ENCODE data around the gene SYNCRIP. TPM values are rescaled to one million over a fixed set of nuclear protein-coding genes. Genes with fewer than 3 reads are reported as not detected.

The SYNCRIP gene
- total RNA-seq, 1 donor from 2014 or later: 88.8 TPM

DNA sequence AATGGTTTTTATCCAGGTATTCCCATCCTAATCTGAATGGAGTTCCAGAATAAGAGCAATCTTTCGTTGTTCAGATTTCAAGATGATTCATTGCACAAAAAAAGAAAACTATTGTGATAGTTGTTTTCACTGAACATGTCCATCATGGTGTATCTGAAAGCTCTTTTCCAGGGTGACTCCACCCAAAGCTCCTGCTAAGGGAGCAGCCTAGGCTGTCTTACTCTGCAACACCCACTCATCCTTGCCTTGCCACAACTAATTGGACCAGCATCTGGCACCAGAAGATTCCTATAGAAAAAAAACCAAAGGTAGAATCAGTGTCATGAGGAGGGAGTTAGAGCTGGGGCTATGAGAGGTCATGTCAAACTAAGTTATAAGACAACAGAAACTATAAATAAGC lies 7.9 kb upstream of the SYNCRIP start:
- TF ChIP-seq, protein P1, sequence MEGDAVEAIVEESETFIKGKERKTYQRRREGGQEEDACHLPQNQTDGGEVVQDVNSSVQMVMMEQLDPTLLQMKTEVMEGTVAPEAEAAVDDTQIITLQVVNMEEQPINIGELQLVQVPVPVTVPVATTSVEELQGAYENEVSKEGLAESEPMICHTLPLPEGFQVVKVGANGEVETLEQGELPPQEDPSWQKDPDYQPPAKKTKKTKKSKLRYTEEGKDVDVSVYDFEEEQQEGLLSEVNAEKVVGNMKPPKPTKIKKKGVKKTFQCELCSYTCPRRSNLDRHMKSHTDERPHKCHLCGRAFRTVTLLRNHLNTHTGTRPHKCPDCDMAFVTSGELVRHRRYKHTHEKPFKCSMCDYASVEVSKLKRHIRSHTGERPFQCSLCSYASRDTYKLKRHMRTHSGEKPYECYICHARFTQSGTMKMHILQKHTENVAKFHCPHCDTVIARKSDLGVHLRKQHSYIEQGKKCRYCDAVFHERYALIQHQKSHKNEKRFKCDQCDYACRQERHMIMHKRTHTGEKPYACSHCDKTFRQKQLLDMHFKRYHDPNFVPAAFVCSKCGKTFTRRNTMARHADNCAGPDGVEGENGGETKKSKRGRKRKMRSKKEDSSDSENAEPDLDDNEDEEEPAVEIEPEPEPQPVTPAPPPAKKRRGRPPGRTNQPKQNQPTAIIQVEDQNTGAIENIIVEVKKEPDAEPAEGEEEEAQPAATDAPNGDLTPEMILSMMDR (IDR thresholded peaks at IDR 0.05; ENCODE audit: insufficient read depth, low read length, poor library complexity, severe bottlenecking): no peak
- no peak for DNase-seq (ENCODE audit: low read depth)
- Histone ChIP-seq H3K4me3 (ENCODE audit: low read depth, low read length) (no peak overlapping the region), H3K36me3 (ENCODE audit: control insufficient read depth, insufficient read depth, low read length) (no peaks in the 10 kb centered on the region), H3K27me3 (ENCODE audit: control insufficient read depth, insufficient read depth, low read length) (no peaks in the 10 kb centered on the region)

DNA sequence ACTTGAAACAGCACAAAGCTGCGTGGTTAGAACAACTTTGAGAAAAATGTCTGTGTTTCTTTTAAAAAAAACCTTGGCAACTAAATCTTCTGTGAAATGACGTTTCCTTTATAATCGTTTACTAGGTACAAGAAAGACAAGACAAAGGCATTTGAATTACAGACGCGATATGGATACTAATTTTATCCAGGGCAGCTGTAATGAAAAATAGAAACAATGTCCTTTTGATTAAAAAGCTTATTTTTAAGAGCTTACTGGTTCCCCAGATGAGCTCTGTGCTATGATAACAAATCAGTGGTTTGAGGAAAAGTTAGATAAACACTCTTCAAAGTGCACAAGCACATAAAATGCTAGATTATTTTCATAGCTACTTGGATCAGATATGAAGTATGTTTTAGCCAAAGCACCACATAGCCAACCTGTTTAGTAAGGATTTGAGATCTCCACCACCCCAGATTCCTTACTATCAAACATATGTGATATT lies 1.6 kb upstream of the SYNCRIP start:
- Histone ChIP-seq H3K36me3 (ENCODE audit: control insufficient read depth, insufficient read depth, low read length) (no peaks in the 10 kb centered on the region), H3K4me3 (ENCODE audit: low read depth, low read length) (peak overlapping the region; percentile 61), H3K27me3 (ENCODE audit: control insufficient read depth, insufficient read depth, low read length) (no peaks in the 10 kb centered on the region)
- TF ChIP-seq, protein P1 (IDR thresholded peaks at IDR 0.05; ENCODE audit: insufficient read depth, low read length, poor library complexity, severe bottlenecking): no peak
- no peak for DNase-seq (ENCODE audit: low read depth)

DNA sequence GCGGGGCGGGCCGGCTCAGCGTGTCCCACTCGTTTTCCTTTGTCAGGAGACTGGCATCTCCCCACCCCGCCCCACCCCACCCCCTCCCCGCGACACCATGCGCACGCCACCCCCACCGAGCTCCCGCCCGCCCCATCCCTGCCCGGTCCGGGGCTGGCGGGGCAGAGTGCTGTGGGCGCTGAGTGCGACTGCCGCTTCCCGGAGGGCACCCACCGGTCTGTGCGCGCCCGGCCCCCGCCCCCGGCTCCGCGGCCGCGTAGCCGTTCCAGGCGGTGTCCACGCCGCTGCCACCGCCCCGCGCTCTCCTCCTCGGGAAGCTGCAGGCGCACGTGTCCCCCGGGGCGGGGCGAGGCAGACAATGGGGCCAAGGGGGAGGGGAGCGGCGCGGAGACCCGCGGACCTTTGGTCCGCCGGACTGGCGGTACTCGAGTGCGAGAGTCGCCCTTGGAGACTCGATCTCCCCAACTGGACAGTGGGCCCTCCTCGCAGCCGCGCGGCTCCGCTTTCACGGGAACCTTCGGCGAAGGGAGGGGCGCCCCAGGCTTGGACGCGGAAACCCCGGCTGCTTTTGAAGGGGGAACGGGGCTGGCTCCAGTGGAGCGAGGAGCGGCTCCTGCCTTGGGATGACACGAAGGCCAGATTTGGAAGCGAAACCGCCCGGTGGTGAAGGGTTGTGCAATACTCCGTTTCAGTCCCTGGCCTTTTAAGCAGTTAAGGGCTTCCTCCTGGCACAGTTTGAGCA lies 1.0 kb upstream of the SYNCRIP start:
- Histone ChIP-seq H3K4me3 (ENCODE audit: low read depth, low read length) (peak overlapping the region; percentile 61), H3K36me3 (ENCODE audit: control insufficient read depth, insufficient read depth, low read length) (no peaks in the 10 kb centered on the region), H3K27me3 (ENCODE audit: control insufficient read depth, insufficient read depth, low read length) (no peaks in the 10 kb centered on the region)
- TF ChIP-seq, protein P1 (IDR thresholded peaks at IDR 0.05; ENCODE audit: insufficient read depth, low read length, poor library complexity, severe bottlenecking): no peak
- peak; percentile 86 for DNase-seq (ENCODE audit: low read depth)

DNA sequence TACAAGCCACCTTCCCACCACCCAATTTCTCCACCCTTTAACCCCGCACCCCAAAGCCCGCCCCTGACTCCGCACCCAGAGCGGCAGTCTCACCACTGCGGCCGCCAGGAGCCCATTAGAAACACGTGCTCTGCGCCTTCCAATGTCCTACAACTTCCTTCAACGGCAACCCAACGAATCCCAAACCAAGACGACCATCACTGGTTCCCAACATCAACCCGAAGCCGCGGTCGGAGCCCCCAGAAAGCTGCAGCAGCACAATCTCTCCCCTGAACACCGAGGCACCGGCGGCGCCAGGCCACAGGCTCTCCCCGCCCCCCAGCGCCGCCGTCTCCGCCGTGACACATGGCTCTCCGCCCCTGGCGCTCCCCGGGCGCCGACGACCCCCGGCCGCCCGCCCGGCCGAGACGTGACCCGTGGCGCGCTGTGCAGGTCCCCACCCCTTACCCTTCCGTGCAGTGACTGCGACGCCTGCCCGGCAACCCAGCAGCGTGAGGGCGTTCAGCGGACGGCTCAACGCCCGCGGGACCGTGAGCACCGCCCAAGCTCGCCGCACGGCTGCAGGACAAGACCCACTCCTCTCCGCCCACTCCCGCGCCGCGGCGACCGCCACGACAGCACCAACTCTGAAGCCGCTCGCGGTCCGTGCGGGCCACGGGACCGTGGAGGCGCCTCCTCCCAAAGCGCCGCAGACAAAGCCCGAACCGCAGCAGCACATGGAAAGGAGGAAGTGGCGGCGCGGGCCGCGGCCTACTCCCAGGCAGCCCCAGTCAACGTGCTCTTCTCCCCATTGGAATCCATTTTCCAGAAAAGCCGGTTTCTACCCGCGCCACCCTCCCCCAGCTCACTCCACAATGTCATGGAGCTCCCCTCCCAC lies 551 bp downstream of the SYNCRIP start:
- H3K36me3 ChIP-seq (ENCODE audit: control insufficient read depth, insufficient read depth, low read length): no peaks in the 10 kb centered on the region
- TF ChIP-seq, protein P1 (IDR thresholded peaks at IDR 0.05; ENCODE audit: insufficient read depth, low read length, poor library complexity, severe bottlenecking): no peak
- H3K27me3 ChIP-seq (ENCODE audit: control insufficient read depth, insufficient read depth, low read length): no peaks in the 10 kb centered on the region
- no peak for DNase-seq (ENCODE audit: low read depth)
- peak overlapping the region; percentile 100 for H3K4me3 ChIP-seq (ENCODE audit: low read depth, low read length)

DNA sequence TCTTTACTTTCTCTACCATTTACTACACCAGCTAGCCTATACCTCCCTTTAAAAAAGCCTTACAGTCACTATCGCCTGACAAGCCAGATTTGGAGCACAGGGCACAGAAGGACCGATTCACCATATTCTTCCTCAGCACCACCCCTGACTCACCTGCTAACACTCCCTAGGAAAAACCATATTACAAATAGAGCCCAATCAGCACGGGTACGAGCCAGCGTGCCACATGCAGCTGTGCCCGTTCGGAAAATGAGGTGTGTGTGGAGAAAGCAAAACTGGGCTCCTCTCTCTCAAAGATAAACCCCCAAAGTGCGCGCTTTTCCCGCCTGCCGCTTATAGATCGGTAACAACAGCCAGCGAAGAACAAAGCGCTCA lies 1.2 kb downstream of the SYNCRIP start:
- H3K36me3 ChIP-seq (ENCODE audit: control insufficient read depth, insufficient read depth, low read length): no peaks in the 10 kb centered on the region
- TF ChIP-seq, protein P1 (IDR thresholded peaks at IDR 0.05; ENCODE audit: insufficient read depth, low read length, poor library complexity, severe bottlenecking): no peak
- DNase-seq (ENCODE audit: low read depth): no peak

More for the DNA sequence above, 1.2 kb downstream of the SYNCRIP start:
- H3K27me3 ChIP-seq (ENCODE audit: control insufficient read depth, insufficient read depth, low read length): no peaks in the 10 kb centered on the region
- peak overlapping the region; percentile 100 for H3K4me3 ChIP-seq (ENCODE audit: low read depth, low read length)

Measured in kidney epithelial cell (primary cell).